Activated naive CD8-positive, alpha-beta T cell treated with anti-CD3 and anti-CD28 coated beads for 36 hours (primary cell): ENCODE results near the gene KLHL15. TPM values are rescaled to one million over a fixed set of nuclear protein-coding genes. Genes with fewer than 3 reads are reported as not detected.

ENCODE experiments used
- DNase-seq: peaks from one replicate; pipeline ENCODE4 v3.0.0; 2021
- H3K27ac Mint-ChIP-seq: one replicate; pipeline ENCODE4 v1.8.0; 2022; ENCODE audit warnings: mild to moderate bottlenecking, moderate library complexity, mixed read lengths
- H3K27me3 Mint-ChIP-seq: one replicate; pipeline ENCODE4 v1.8.0; 2022; ENCODE audit warnings: mild to moderate bottlenecking, mixed read lengths
- H3K36me3 Mint-ChIP-seq: one replicate; pipeline ENCODE4 v1.8.0; 2021; ENCODE audit warnings: mild to moderate bottlenecking, mixed read lengths
- H3K4me1 Mint-ChIP-seq: one replicate; pipeline ENCODE4 v1.8.0; 2021; ENCODE audit warnings: mixed read lengths
- H3K4me3 Mint-ChIP-seq: one replicate; pipeline ENCODE4 v1.8.0; 2022; ENCODE audit warnings: mild to moderate bottlenecking, moderate library complexity, mixed read lengths
- H3K9me3 Mint-ChIP-seq: one replicate; pipeline ENCODE4 v1.8.0; 2022; ENCODE audit warnings: mixed read lengths
- total RNA-seq, 2 experiments: library from RNA; stranded (reverse); gene quantifications; one replicate each; pipeline ENCODE4 v1.2.3, GENCODE V29; 2021

Gene KLHL15
- total RNA-seq, 2 experiments from 2014 or later: 13.5 to 14.2 TPM

DNA sequence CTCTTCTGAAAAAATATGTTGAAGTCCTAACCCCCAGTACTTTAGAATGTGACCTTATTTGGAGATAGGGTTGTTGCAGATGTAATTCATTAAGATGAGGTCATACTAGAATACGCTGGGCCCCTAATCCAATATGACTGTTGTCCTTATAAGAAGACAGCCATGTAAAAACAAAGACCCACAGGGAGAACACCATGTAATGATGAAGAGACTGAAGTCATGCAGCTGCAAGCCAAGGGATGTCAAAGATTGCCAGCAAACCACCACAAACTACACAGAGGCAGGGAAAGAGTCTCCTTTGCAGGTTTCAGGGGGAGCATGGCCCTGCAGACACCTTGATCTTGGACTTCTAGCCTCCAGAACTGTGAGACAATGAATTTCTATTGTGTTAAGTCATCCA lies 81.8 kb downstream of the KLHL15 start:
- peaks cover 2% of the 10 kb centered on the region for H3K36me3 Mint-ChIP-seq
- no peak overlapping the region for H3K27ac Mint-ChIP-seq
- H3K4me1 Mint-ChIP-seq: peaks cover 2% of the 10 kb centered on the region
- no peak overlapping the region for H3K4me3 Mint-ChIP-seq
- no peaks in the 10 kb centered on the region for H3K9me3 Mint-ChIP-seq
- no peaks in the 10 kb centered on the region for H3K27me3 Mint-ChIP-seq
- no peak for DNase-seq

DNA sequence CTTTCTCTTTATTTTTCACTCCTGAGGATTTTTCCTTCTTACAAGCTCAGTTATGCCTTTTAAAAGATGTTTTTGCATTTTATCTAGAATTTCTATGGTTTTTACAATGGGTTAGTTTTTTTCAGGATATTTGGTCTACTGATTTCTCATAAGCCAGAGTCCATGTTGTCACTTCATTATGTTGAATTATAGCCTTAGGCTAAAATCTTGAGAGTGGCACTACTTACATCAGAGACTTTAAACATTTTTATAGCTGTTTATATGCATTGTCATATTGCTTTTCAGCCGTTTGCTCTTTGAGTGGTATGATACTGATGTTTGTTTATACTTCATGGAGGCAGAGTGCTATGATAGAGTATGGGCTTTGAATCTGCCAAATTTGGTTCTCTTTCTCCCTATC lies 82.8 kb downstream of the KLHL15 start:
- H3K27ac Mint-ChIP-seq: no peak overlapping the region
- no peak overlapping the region for H3K4me3 Mint-ChIP-seq
- peaks cover 2% of the 10 kb centered on the region for H3K4me1 Mint-ChIP-seq
- peaks cover 2% of the 10 kb centered on the region for H3K36me3 Mint-ChIP-seq
- no peaks in the 10 kb centered on the region for H3K9me3 Mint-ChIP-seq
- no peak for DNase-seq
- H3K27me3 Mint-ChIP-seq: no peaks in the 10 kb centered on the region

DNA sequence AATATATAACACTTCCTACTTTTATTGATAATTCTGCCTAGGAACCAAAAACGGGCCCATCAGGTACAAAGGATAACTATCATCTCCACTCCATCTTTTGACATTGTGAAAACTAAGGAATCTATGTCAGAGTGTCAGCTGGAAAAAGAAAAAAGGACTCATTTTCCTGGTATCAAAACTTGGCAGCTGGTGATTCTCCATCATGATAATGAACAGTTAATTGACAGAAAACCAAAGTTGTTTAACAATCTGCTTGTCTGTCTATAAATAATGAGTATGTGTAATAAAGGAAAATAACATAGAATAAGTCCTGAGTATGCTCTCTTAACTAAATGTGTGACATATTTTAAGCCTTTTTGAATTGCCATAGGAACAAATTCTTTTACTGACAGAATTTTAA lies 87.8 kb downstream of the KLHL15 start:
- no peaks in the 10 kb centered on the region for H3K36me3 Mint-ChIP-seq
- H3K9me3 Mint-ChIP-seq: no peaks in the 10 kb centered on the region
- no peak for DNase-seq
- no peaks in the 10 kb centered on the region for H3K27me3 Mint-ChIP-seq
- H3K27ac Mint-ChIP-seq: no peak overlapping the region
- peaks cover 2% of the 10 kb centered on the region for H3K4me1 Mint-ChIP-seq
- H3K4me3 Mint-ChIP-seq: no peak overlapping the region

DNA sequence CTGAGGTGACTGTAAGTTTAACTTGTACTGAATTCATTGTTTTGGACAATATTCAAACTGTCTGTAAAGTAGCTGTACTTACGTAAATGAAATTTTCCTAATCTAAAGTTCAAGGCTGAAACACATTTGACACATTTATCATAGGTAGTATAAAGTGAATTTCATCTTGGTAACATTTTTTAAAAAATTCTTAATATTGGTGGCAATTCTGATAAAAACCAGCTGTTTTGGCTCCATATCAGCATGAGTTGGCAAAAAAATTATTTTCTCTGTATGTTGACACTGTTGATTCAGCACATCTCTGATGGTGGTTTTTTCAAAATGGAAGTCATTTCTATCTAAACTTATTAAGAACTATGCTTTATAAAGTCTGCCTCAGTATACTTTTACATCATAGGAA lies 88.3 kb downstream of the KLHL15 start:
- H3K4me1 Mint-ChIP-seq: peaks cover 2% of the 10 kb centered on the region
- no peaks in the 10 kb centered on the region for H3K36me3 Mint-ChIP-seq
- H3K4me3 Mint-ChIP-seq: no peak overlapping the region
- H3K27ac Mint-ChIP-seq: no peak overlapping the region
- H3K27me3 Mint-ChIP-seq: no peaks in the 10 kb centered on the region
- no peak for DNase-seq
- H3K9me3 Mint-ChIP-seq: no peaks in the 10 kb centered on the region

DNA sequence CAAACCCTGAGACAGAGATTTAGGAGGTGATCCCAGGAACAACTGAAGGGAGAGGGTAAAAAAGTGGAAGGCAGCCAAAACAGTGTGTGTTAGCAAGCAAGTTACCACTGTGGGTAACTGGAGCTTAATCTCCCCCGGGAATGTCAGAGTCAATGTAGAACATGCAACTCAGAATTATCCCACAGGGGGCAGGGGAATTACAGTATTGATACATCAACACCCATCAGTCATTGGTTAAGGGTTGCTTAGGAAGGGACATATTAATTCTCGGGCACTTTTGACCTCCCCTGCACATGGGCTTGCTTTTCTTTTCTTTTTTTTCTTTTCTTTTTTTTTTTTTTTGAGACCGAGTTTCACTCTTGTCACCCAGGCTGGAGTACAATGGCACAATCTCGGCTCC lies 89.9 kb downstream of the KLHL15 start:
- Mint-ChIP-seq H3K27me3 (no peaks in the 10 kb centered on the region), H3K36me3 (no peaks in the 10 kb centered on the region), H3K4me1 (peaks cover 6% of the 10 kb centered on the region), H3K9me3 (no peaks in the 10 kb centered on the region), H3K4me3 (no peak overlapping the region), H3K27ac (no peak overlapping the region)
- no peak for DNase-seq

DNA sequence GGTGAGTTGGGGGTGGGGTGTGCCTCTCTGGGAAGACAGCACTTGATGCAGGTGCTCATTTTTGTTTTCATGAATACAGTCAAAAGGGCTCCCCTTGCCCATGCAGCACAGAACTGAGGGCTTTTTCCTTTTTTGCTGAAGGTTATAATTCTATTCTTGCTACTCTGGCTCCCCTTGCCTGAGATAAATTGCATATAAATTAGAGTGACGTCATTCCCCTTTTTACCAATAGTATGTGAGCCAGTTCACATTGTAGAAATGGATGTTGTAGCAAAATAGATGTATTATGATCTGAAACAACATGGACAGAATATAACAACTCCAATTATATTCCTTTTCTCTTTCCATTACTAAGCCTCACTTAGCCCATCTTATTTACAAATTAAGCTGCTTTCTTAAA lies 90.8 kb downstream of the KLHL15 start:
- H3K9me3 Mint-ChIP-seq: no peaks in the 10 kb centered on the region
- H3K36me3 Mint-ChIP-seq: no peaks in the 10 kb centered on the region
- H3K4me3 Mint-ChIP-seq: no peak overlapping the region
- DNase-seq: no peak
- peaks cover 12% of the 10 kb centered on the region for H3K4me1 Mint-ChIP-seq
- no peak overlapping the region for H3K27ac Mint-ChIP-seq
- no peaks in the 10 kb centered on the region for H3K27me3 Mint-ChIP-seq

DNA sequence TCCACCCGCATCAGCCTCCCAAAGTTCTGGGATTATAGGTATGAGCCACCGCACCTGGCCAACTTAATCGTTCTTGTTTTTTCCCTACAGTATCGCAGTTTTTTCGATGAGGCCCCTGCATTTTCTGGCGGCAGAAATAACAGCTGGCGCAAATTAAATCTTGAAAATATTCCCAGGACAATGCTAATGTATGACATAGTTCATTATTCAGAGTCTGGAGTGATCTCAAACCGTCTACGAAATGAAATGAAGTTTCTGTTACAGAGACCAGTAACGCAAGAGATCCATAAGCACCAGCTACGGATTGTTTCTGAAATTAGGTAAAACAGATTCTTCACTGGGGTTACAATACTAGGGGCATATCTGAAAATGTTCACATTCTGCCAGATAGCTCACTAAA lies 91.9 kb downstream of the KLHL15 start:
- DNase-seq: no peak
- Mint-ChIP-seq H3K9me3 (no peaks in the 10 kb centered on the region), H3K36me3 (no peaks in the 10 kb centered on the region), H3K27ac (no peak overlapping the region), H3K4me3 (no peak overlapping the region), H3K4me1 (peaks cover 14% of the 10 kb centered on the region), H3K27me3 (no peaks in the 10 kb centered on the region)

Other genes with a start within 250 kb of the KLHL15 start
- 10 to 100 TPM; 70.5 to 71.8 TPM for gene SAT1, start 244.0 kb downstream of the KLHL15 start, total RNA-seq
- 10 to 100 TPM; 31.7 to 38.5 TPM for gene APOO, start 119.2 kb downstream of the KLHL15 start, total RNA-seq
- gene CXorf58, start 119.2 kb downstream of the KLHL15 start, total RNA-seq: under 1 TPM in 1 of 2 experiments, not detected in 1; 0.24 TPM
- 100 to 1,000 TPM; 379 to 386 TPM for gene EIF2S3, start 27.8 kb upstream of the KLHL15 start, total RNA-seq
- 10 to 100 TPM; 35.0 to 37.2 TPM for gene ZFX, start 122.5 kb upstream of the KLHL15 start, total RNA-seq